Smooth muscle cell (in vitro differentiated cells): ENCODE results near the gene DECR2. TPM values are rescaled to one million over a fixed set of nuclear protein-coding genes. Genes with fewer than 3 reads are reported as not detected.
"Not testable (repeated sequence)": the region's sequence is repeated elsewhere in the genome, so short reads cannot be mapped to it uniquely, and the experiment has no call there.

ENCODE experiments used
- DNase-seq: peaks from one replicate; lab custom pipeline; 2025; ENCODE audit not compliant: unreplicated experiment; lab: John Stamatoyannopoulos, UW
- H2AFZ ChIP-seq: fragments of 200-600 bp; sonication (generic); 2 replicates; pipeline ENCODE4 v1.6.0; 2016; ENCODE audit warnings: antibody characterized with exemption, low read depth, mild to moderate bottlenecking
- H3F3A ChIP-seq: fragments of 200-600 bp; sonication (generic); 2 replicates; pipeline ENCODE4 v1.6.0; 2017; ENCODE audit warnings: antibody characterized with exemption, low read depth
- H3K27ac ChIP-seq: fragments of 200-600 bp; sonication (generic); 2 replicates; pipeline ENCODE4 v1.5.1; 2016; ENCODE audit warnings: low read depth, mild to moderate bottlenecking
- H3K27me3 ChIP-seq: fragments of 200-600 bp; sonication (generic); 2 replicates; pipeline ENCODE4 v1.6.1; 2016; ENCODE audit warnings: low read depth, mild to moderate bottlenecking
- H3K36me3 ChIP-seq: fragments of 200-600 bp; sonication (generic); 2 replicates; pipeline ENCODE4 v1.5.1; 2016; ENCODE audit warnings: low read depth
- H3K4me1 ChIP-seq: fragments of 200-600 bp; sonication (generic); 2 replicates; pipeline ENCODE4 v1.5.1; 2016; ENCODE audit warnings: low read depth
- H3K4me2 ChIP-seq: fragments of 200-600 bp; sonication (generic); 2 replicates; pipeline ENCODE4 v1.6.0; 2016; ENCODE audit warnings: mild to moderate bottlenecking
- H3K4me3 ChIP-seq: fragments of 200-600 bp; sonication (generic); 2 replicates; pipeline ENCODE4 v1.5.1; 2016; ENCODE audit warnings: mild to moderate bottlenecking
- H3K79me2 ChIP-seq: fragments of 200-600 bp; sonication (generic); 2 replicates; pipeline ENCODE4 v1.6.0; 2016; ENCODE audit warnings: low read depth, mild to moderate bottlenecking
- H3K9ac ChIP-seq: fragments of 200-600 bp; sonication (generic); 2 replicates; pipeline ENCODE4 v1.6.0; 2016; ENCODE audit warnings: low read depth
- H3K9me3 ChIP-seq: fragments of 200-600 bp; sonication (generic); replicated peaks from 2 replicates; pipeline ENCODE4 v1.5.1; 2016; ENCODE audit warnings: low read depth
- H4K20me1 ChIP-seq: fragments of 200-600 bp; sonication (generic); 2 replicates; pipeline ENCODE4 v1.6.0; 2016; ENCODE audit warnings: low read depth
- WGBS: methylation state at CpG from one replicate; pipeline ENCODE4 v1.1.7; 2016; ENCODE audit warnings: low lambda C conversion rate; 5-methylcytosine and 5-hydroxymethylcytosine counted together
- polyA plus RNA-seq: library from polyadenylated mRNA; unstranded; fragments of >200 nt; fragmentation: Nextera tagmentation; extraction: Ambion mirVana; gene quantifications from 2 replicates; pipeline ENCODE4 v1.2.1, GENCODE V29; 2016
- total RNA-seq: library from RNA; depleted of rRNA; stranded (reverse); fragments of >200 nt; gene quantifications from 2 replicates; pipeline ENCODE4 v1.2.3, GENCODE V29; 2014
- TF ChIP-seq, protein P1 (sequence below): fragments of 200-600 bp; sonication (generic); IDR thresholded peaks from 2 replicates; pipeline ENCODE4 v1.5.1; 2017; ENCODE audit warnings: borderline replicate concordance, mild to moderate bottlenecking, antibody characterized with exemption; ENCODE audit not compliant: insufficient read depth, poor library complexity, severe bottlenecking

Gene DECR2
- total and polyA plus RNA-seq, 2 experiments from 2014 or later = 15.4 to 18.2 TPM

DNA sequence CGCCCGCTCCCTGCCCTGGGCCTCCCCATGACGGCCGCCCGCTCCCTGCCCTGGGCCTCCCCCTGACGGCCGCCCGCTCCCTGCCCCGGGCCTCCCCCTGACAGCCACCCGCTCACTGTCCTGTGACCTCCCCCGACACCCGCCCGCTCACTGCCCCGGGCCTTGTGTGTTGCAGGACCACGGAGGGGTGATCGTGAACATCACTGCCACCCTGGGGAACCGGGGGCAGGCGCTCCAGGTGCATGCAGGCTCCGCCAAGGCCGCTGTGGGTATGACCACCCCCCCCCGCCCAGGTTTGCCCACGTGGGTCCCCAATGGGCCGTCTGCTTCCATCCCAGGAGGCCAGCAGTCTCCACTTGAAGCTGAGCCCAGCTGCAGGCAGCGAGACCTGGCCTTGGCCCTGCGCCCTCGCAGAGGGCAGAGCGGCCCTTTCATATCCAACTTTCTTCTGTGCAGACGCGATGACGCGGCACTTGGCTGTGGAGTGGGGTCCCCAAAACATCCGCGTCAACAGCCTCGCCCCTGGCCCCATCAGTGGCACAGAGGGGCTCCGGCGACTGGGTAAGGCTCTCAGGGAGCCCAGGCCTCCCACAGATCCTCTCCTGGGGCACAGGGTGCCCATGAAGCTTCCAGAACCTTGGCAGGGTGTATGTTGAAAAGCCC, 9.0 kb downstream of the DECR2 start:
- Histone ChIP-seq H2AFZ (no peak overlapping the region), H3K4me1 (no peaks in the 10 kb centered on the region), H3K27ac (no peak overlapping the region), H3K79me2 (no peaks in the 10 kb centered on the region), H3K9me3 (no peaks in the 10 kb centered on the region), H3K9ac (no peak overlapping the region), H3K27me3 (no peaks in the 10 kb centered on the region), H3K4me3 (no peak overlapping the region), H3K4me2 (no peak overlapping the region), H4K20me1 (no peaks in the 10 kb centered on the region), H3K36me3 (no peaks in the 10 kb centered on the region), H3F3A (no peaks in the 10 kb centered on the region)
- TF ChIP-seq, protein P1, sequence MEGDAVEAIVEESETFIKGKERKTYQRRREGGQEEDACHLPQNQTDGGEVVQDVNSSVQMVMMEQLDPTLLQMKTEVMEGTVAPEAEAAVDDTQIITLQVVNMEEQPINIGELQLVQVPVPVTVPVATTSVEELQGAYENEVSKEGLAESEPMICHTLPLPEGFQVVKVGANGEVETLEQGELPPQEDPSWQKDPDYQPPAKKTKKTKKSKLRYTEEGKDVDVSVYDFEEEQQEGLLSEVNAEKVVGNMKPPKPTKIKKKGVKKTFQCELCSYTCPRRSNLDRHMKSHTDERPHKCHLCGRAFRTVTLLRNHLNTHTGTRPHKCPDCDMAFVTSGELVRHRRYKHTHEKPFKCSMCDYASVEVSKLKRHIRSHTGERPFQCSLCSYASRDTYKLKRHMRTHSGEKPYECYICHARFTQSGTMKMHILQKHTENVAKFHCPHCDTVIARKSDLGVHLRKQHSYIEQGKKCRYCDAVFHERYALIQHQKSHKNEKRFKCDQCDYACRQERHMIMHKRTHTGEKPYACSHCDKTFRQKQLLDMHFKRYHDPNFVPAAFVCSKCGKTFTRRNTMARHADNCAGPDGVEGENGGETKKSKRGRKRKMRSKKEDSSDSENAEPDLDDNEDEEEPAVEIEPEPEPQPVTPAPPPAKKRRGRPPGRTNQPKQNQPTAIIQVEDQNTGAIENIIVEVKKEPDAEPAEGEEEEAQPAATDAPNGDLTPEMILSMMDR = no peak
- no peak for DNase-seq
- WGBS = 94% methylated on average over 22 of the region's 36 CpGs

DNA sequence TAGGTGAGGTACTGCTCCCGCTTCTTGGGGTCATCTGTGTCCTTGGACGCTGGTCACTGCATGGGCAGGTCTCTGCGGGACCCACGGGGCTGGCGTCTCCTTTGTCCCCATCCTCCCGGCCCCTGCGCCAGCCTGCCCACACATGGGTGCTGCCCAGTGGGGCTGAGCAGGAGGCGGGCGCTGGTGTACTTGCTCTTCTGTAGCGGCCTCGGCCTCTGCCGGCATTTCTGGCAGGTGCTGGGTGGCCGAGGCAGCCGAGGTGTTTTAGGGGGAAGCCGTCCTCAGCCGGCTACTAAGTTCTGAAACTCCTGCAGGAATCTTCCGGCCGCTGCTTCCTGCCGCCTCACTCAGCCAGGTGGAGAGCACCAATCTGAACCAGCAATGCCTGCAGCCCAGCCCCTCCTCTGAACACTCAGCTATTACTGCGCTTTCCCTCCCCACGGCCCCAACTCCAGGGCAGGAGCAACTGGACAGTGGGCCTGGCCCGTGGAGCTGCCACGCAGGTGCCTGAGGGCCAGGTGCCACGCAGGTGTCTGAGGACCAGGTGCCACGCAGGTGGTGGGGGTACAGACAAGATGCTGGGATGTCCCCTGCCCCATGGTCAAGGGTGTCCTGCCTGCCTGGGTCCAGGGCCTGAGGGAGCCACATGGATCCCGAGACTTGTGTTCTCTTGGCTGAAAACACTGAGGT, 10.0 kb downstream of the DECR2 start:
- DNase-seq = no peak
- no peak overlapping the region for H3K4me2 ChIP-seq
- no peak overlapping the region for H3K4me3 ChIP-seq
- H3K4me1 ChIP-seq = no peaks in the 10 kb centered on the region
- no peaks in the 10 kb centered on the region for H3K27me3 ChIP-seq
- no peaks in the 10 kb centered on the region for H3K36me3 ChIP-seq
- no peaks in the 10 kb centered on the region for H3K79me2 ChIP-seq
- WGBS = 98% methylated on average over 26 of the region's 26 CpGs
- H4K20me1 ChIP-seq = no peaks in the 10 kb centered on the region
- H3K9ac ChIP-seq = no peak overlapping the region
- H3K9me3 ChIP-seq = no peaks in the 10 kb centered on the region
- no peaks in the 10 kb centered on the region for H3F3A ChIP-seq
- TF ChIP-seq, protein P1 = no peak
- H3K27ac ChIP-seq = no peak overlapping the region
- H2AFZ ChIP-seq = no peak overlapping the region

DNA sequence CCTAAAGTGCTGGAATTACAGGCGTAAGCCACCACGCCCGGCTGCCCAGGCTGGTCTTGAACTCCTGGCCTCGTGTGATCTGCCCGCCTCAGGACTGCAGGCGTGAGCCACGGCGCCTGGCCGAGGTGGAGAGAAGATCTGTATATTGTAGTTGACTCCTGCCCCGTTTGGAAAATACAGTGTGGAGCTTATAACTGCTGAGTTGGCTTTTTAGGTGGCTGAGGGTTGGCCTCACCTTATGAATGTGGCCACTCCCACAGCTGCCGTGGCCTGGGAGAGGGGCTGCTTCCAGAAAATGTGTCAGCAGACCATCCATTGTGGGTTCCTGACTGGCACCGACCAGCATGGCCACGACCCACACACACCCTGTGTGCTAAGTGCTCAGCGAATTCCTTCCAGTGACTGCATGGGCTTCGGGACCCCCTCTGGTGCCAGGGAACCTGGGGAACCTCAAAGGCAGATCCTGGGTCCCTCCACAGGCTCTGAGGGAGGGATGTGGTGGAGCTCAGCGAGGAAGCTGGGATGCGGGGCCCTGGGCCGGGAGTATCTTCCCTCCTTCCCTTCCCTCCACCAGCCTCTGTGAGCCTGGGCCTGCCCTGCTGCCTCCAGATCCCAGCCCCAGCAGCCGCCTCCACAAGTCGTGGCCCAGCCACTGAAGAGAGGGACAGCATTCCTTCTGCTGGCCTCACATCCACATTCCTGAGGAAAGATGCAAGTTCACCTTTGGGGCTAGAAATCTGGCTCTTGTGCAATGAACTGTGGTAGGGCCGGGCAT, 12.9 kb downstream of the DECR2 start:
- H3K79me2 ChIP-seq = no peaks in the 10 kb centered on the region
- TF ChIP-seq, protein P1 = no peak
- H3K36me3 ChIP-seq = no peaks in the 10 kb centered on the region
- no peaks in the 10 kb centered on the region for H3K4me1 ChIP-seq
- H3K4me2 ChIP-seq = no peak overlapping the region
- H2AFZ ChIP-seq = no peak overlapping the region
- no peaks in the 10 kb centered on the region for H3K27me3 ChIP-seq
- H3K27ac ChIP-seq = no peak overlapping the region
- no peak overlapping the region for H3K4me3 ChIP-seq
- no peak overlapping the region for H3K9ac ChIP-seq
- DNase-seq = no peak
- H4K20me1 ChIP-seq = no peaks in the 10 kb centered on the region
- H3K9me3 ChIP-seq = no peaks in the 10 kb centered on the region
- H3F3A ChIP-seq = no peaks in the 10 kb centered on the region
- 92% methylated on average over 21 of the region's 21 CpGs for WGBS

DNA sequence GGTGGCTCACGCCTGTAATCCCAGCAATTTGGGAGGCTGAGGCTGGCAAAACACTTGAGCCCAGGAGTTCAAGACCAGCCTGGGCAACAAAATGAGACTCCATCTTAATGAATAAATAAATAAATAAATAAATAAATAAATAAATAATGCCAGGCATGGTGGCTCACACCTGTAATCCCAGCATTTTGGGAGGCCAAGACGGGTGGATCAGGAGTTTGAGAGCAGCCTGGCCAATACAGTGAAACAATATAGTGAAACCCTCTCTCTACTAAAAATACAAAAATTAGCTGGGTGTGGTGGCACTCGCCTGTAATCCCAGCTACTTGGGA, 13.4 kb downstream of the DECR2 start:
- 94% methylated on average over 3 of the region's 3 CpGs for WGBS
- H3K27me3 ChIP-seq, H3K9ac ChIP-seq, H3K79me2 ChIP-seq, H4K20me1 ChIP-seq, H3K36me3 ChIP-seq, H3F3A ChIP-seq, H3K4me2 ChIP-seq, H3K4me1 ChIP-seq, H2AFZ ChIP-seq, H3K9me3 ChIP-seq, DNase-seq, H3K4me3 ChIP-seq, H3K27ac ChIP-seq: not testable (repeated sequence)

DNA sequence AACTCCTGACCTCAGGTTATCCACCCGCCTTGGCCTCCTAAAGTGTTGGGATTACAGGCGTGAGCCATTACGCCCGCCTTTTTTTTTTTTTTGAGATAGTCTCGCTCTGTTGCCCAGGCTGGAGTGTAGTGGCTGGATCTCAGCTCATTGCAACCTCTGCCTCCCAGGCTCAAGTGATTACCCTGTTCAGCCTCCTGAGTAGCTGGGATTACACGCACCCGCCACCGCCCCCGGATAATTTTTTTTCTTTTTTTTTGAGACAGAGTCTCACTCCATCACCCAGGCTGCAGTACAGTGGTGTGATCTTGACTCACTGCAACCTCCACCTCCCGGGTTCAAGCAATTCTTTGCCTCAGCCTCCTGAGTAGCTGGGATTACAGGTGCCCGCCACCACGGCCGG, 20.5 kb downstream of the DECR2 start:
- not testable (repeated sequence) for H3K9ac ChIP-seq, H3K27ac ChIP-seq, DNase-seq, H3K4me3 ChIP-seq, H3K4me2 ChIP-seq, H3K36me3 ChIP-seq, H2AFZ ChIP-seq, H3K9me3 ChIP-seq, H3K27me3 ChIP-seq
- H3K79me2 ChIP-seq = peaks cover 10% of the 10 kb centered on the region
- peaks cover 10% of the 10 kb centered on the region for H3F3A ChIP-seq
- H4K20me1 ChIP-seq = peaks cover 10% of the 10 kb centered on the region
- H3K4me1 ChIP-seq = peaks cover 12% of the 10 kb centered on the region
- 88% methylated on average over 13 of the region's 13 CpGs for WGBS
